Pancreas (tissue), 10 donors: ENCODE measurements around the gene PTBP3. TPM values are rescaled to one million over a fixed set of nuclear protein-coding genes. Genes with fewer than 3 reads are reported as not detected.

ENCODE experiments used
- ATAC-seq, 4 donors: fragments of 200-7000 bp; cut with Tn5 transposase; one replicate each; pipeline versions ENCODE4 v1.8.0 to v1.9.1; 2020; ENCODE audit warnings: mild to moderate bottlenecking in 4 of 4, moderate library complexity in 4 of 4
- DNase-seq, 6 donors: peaks; one replicate each; pipeline ENCODE4 v3.0.0-alpha.2; 2020
- FAIRE-seq: peaks from 2 replicates; lab custom pipeline; 2012; peaks lifted over from hg19 to GRCh38; lab: Jason Lieb, UNC
- H3K27ac ChIP-seq, 4 donors: fragments of 200-600 bp; sonication (generic); 1 replicate in 3 of 4; 2 replicates in 1 of 4; pipeline versions ENCODE4 v1.5.0 to v1.8.0; 2020
- H3K27me3 ChIP-seq, 4 donors: fragments of 200-600 bp; one replicate each; pipeline ENCODE4 v1.8.0; 2021
- H3K36me3 ChIP-seq, 3 donors: fragments of 200-600 bp; sonication (generic) in 1 of 3; one replicate each; pipeline versions ENCODE4 v1.5.0 to v1.8.0; 2020 to 2021
- H3K4me1 ChIP-seq, 3 donors: fragments of 200-600 bp; one replicate each; pipeline ENCODE4 v1.8.0; 2021
- H3K4me3 ChIP-seq, 4 donors: fragments of 200-600 bp; sonication (generic) in 2 of 4; one replicate each; pipeline versions ENCODE4 v1.5.0 to v1.8.0; 2020 to 2021
- H3K9me3 ChIP-seq, 4 donors: fragments of 200-600 bp; one replicate each; pipeline ENCODE4 v1.8.0; 2021
- WGBS, 2 donors: extraction: QIAGEN DNeasy Blood & Tissue Kit; methylation state at CpG; one replicate each; pipeline ENCODE4 v1.1.7; 2013; 5-methylcytosine and 5-hydroxymethylcytosine counted together
- intact Hi-C, 3 donors: fragments of 100-400 bp; cut with DNase I; formaldehyde crosslinking; loops; one replicate each; pipeline versions ENCODE4 v1.11.1 to v1.14.2; 2022
- polyA plus RNA-seq, 2 donors: library from polyadenylated mRNA; stranded (reverse); fragments of 200-250 nt; gene quantifications; one replicate each; pipeline ENCODE4 v1.2.3, GENCODE V29; 2013
- total RNA-seq, 6 donors: library from RNA; stranded (reverse); fragmentation: NEBNext Ultra II Directional in 4 of 6; extraction: Animal tissue kit (Norgen Biotek cat#: 25700) in 4 of 6; gene quantifications; one replicate each; pipeline versions ENCODE4 v1.2.1 to v1.2.4, GENCODE V29; 2021 to 2023
- TF ChIP-seq, protein P1 (sequence below), 4 donors: fragments of 200-600 bp; sonication (generic) in 3 of 4; IDR thresholded peaks; one replicate each; pipeline versions ENCODE4 v1.5.0 to v1.8.0; 2021; ENCODE audit warnings: antibody characterized with exemption in 4 of 4
- donor health status: healthy with polysubstance abuse.
- donor health status: DM: no; HTN: no; CAD: no; lungs with moderate emphysema.
- donor health status: DM: no; HTN: no; CAD: no.
- donor health status: control.
- donor health status: control.
- donor health status: Bipolar disorder and iron deficiency.
- donor health status: DM: yes; HTN: yes; CAD: no.
- donor health status: DM: no; HTN: no; CAD: no.
- donor health status: DM: no; HTN: no; CAD: no.
- donor health status: DM: yes; HTN: yes; CAD: no.

The PTBP3 gene
- total and polyA plus RNA-seq, 8 donors = 4.4 to 51.5 (median 28.3) TPM

DNA sequence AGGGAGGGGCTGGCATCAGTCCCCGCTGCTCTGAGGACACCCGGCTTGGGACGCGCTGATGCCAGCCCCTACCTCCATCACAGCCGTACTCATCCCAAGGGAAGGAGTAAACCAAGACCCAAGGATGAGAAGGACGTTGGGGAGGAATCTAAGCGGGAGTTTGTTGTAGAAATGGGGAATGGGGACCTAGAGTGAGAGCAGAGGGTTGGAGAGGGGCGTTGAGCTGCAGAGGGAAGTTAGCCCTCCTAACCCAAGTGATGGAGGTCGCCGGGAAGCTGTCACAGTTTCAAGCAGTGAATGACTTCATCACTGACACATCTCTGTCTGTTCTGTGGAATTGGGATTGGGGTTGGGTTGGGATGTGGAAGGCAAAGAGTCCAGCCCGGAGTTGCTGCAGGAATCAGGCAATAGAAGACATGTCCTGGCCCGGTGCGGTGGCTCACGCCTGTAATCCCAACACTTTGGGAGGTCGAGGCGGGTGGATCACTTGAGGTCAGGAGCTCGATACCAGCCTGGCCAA lies 157.6 kb downstream of the PTBP3 start:
- DNase-seq (no peak), FAIRE-seq (no peak), ATAC-seq (peak in 1 of 4 donors; percentile 4)
- no peaks in the 10 kb centered on the region for H3K27me3 ChIP-seq
- TF ChIP-seq, protein P1, sequence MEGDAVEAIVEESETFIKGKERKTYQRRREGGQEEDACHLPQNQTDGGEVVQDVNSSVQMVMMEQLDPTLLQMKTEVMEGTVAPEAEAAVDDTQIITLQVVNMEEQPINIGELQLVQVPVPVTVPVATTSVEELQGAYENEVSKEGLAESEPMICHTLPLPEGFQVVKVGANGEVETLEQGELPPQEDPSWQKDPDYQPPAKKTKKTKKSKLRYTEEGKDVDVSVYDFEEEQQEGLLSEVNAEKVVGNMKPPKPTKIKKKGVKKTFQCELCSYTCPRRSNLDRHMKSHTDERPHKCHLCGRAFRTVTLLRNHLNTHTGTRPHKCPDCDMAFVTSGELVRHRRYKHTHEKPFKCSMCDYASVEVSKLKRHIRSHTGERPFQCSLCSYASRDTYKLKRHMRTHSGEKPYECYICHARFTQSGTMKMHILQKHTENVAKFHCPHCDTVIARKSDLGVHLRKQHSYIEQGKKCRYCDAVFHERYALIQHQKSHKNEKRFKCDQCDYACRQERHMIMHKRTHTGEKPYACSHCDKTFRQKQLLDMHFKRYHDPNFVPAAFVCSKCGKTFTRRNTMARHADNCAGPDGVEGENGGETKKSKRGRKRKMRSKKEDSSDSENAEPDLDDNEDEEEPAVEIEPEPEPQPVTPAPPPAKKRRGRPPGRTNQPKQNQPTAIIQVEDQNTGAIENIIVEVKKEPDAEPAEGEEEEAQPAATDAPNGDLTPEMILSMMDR (IDR thresholded peaks at IDR 0.05) = no peak
- H3K9me3 ChIP-seq = no peaks in the 10 kb centered on the region
- peaks cover 0 to 7% (median 0%) of the 10 kb centered on the region in 3 donors for H3K4me1 ChIP-seq
- intact Hi-C loops = no loop called here
- H3K4me3 ChIP-seq = peak overlapping the region in 2 of 4 donors; percentile 62 to 71
- H3K36me3 ChIP-seq = no peaks in the 10 kb centered on the region
- no peak overlapping the region for H3K27ac ChIP-seq
- WGBS, 2 donors = 81 to 82% methylated on average over 17 of the region's 17 CpGs

DNA sequence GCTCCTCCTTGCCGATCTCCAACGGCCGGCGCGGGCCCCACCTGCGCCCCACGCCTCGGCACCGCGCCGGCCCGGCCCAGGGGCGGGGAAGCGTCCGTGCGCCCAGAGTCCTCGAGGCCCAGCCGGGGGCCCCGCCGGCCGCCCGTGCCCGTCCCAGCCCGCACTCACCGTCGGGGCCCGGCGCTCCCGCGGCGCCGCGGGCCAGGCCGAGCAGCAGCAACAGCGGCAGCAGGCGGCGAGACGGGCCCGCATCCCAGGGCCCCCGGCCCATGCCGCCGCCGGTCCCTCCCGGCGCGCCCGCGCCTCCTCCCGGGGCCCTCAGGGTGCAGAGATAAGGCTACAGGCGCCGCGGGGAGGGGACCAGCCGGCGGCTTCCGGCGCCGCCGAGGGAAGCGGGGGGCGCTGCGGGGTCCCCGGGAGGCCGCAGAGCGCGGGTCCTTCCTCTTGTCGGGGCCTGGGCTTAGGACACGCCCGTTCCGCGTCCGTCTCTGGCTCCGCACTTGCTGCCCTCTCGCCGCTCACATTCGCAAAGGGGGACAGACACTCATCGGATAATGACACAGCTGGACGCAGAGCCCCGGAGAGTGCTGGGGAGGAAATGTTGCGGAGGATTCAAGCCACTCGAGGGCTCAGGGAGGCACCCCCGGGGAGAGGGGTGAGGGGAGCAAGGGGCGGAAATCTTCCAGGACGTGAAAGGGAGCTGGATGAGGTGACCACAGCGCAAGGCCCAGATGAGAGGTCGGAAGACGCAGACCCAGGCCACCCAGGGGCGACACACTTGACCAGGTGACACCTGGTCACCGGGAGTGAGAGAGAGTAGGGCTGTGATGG lies 158.2 kb downstream of the PTBP3 start, which contains the start of gene SUSD1:
Gene SUSD1 (minus strand): TSS at position 333 of the 831 bp plus-strand sequence. CDS start 62 bp downstream, at position 271.
- ATAC-seq (peak; percentile 49 to 79 (median 63)), FAIRE-seq (no peak), DNase-seq (peak in 4 of 6 donors; percentile 16 to 80 (median 54))
- Histone ChIP-seq H3K4me1 (peaks cover 0 to 14% (median under 1%) of the 10 kb centered on the region in 3 donors), H3K27ac (peak within 1 kb of the TSS in 2 of 4 donors; percentile 36 to 51), H3K36me3 (no peaks in the 10 kb centered on the region), H3K4me3 (peak within 1 kb of the TSS; percentile 53 to 71 (median 66)), H3K9me3 (no peaks in the 10 kb centered on the region), H3K27me3 (no peaks in the 10 kb centered on the region)
- 3 to 4% methylated on average over 48 to 88 of the region's 88 CpGs for WGBS, 2 donors
- intact Hi-C loops = no loop called here
- TF ChIP-seq, protein P1 (IDR thresholded peaks at IDR 0.05) = no peak

DNA sequence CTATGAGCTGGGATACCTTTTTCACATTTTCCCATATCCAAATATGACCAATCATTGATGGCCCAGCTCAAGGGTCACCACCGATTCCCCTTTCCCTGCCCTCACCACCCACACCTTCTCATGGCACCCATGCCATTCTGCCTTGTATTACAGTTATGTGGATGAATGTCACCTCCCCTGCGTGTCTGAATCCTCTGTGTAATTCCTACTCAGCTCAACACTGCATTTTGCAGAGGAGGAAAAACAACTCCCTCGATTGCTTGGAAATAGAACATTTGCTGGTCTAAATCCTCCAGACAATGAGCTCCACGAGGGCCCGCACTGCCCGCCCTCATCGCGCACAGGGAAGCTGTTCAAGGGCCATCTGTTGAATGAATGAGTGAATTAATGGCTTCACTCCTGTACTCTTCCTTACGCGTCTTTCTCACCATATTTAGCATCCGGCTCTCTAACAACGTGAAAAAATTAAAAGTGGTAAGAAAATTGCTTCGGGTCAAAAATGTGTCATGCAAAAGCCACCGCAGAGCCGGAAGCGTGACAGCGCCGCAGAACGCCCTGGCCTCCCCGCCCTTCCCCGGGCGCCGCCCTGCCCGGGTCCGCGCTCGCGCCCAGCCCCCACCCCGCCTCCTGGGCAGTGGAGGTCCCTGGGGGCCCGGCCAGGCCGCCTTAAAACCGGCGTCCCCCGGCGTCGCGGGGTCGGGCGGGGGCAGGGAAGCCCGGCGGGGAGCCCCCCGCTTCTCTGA lies 159.0 kb downstream of the PTBP3 start:
- H3K27me3 ChIP-seq = no peaks in the 10 kb centered on the region
- peaks cover 0 to 15% (median 6%) of the 10 kb centered on the region in 3 donors for H3K4me1 ChIP-seq

DNA sequence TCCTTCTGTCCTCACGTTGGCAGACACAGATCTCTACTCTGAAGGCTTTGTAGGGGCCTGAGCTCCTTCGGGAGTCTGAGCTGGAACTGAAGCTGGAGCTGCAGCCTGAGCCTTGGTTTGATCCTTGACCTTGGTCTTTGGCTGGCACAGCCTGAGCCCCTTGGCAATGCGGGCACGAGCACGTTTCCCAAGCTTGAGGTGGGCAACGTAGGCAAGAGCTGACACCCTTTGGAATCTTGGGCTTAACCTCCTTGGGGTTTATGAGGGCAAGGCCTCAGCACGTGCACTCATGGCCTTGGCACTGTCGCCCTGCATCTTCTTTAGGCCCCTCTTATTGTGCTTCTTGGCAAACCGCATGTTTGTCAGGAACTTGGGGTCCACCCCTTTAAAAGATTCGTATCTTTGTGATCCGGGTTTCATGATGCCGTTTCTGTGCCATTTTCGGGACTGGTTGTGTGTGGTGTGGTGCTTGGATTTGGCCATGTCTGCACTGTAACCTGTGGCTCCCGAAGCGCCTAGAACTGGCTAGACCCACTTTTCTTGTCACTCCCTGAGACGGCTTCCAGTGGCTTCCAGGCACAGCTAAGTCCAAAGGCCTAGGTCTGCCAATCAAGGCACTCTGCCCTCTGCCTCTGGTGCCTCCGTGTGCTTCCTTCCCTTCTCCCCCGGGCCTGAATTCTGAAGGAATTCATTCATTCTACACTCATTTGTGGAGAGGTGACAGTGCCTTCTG lies 159.8 kb downstream of the PTBP3 start:
- DNase-seq (no peak), ATAC-seq (peak in 2 of 4 donors; percentile 3 to 27), FAIRE-seq (no peak)
- H3K27me3 ChIP-seq = no peaks in the 10 kb centered on the region
- H3K36me3 ChIP-seq = no peaks in the 10 kb centered on the region
- intact Hi-C loops = no loop called here
- peaks cover 0 to 15% (median 6%) of the 10 kb centered on the region in 3 donors for H3K4me1 ChIP-seq
- peak overlapping the region in 1 of 4 donors; percentile 71 for H3K4me3 ChIP-seq
- TF ChIP-seq, protein P1 (IDR thresholded peaks at IDR 0.05) = no peak
- no peaks in the 10 kb centered on the region for H3K9me3 ChIP-seq
- 82 to 88% methylated on average over 18 of the region's 18 CpGs for WGBS, 2 donors
- no peak overlapping the region for H3K27ac ChIP-seq

More for the DNA sequence above, 159.0 kb downstream of the PTBP3 start:
- 3 to 4% methylated on average over 31 to 42 of the region's 42 CpGs for WGBS, 2 donors
- H3K9me3 ChIP-seq = no peaks in the 10 kb centered on the region
- H3K27ac ChIP-seq = peak overlapping the region in 2 of 4 donors; percentile 36 to 51
- intact Hi-C loops = no loop called here
- no peaks in the 10 kb centered on the region for H3K36me3 ChIP-seq
- peak overlapping the region; percentile 53 to 71 (median 66) for H3K4me3 ChIP-seq
- ATAC-seq (peak; percentile 86 to 91 (median 88)), FAIRE-seq (no peak), DNase-seq (peak; percentile 38 to 87 (median 59))
- TF ChIP-seq, protein P1 (IDR thresholded peaks at IDR 0.05) = no peak
